ENCODE results near the gene C1GALT1. TPM values are rescaled to one million over a fixed set of nuclear protein-coding genes. Genes with fewer than 3 reads are reported as not detected.

The C1GALT1 gene
- total and polyA plus RNA-seq, 2 experiments from 2014 or later, result 38.7 to 71.8 TPM

DNA sequence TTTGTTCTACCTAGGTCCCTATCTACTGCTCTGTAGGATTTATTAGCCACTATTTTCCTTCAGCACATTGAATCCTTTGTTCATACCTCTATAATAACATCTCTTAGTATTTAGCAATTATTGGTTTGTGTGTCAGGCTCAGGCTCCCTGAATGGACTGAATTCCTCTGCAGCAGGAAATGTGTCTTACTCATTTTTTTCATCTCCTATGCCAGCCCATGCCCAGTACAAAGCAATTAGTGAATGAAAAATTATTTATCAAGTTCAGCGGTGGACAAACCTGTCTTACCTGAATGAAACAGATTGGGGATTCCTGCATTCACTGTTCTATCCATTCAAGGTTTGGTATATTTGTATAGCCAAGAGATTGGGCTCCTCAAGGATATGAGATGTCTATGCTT, 53.7 kb downstream of the C1GALT1 start:
- Histone ChIP-seq H3K79me2 (peaks cover 33% of the 10 kb centered on the region), H3K36me3 (replicated peaks; ENCODE audit: insufficient read depth, low read depth) (no peaks in the 10 kb centered on the region), H3K4me1 (ENCODE audit: insufficient read depth) (no peaks in the 10 kb centered on the region), H3K9me3 (ENCODE audit: low read depth) (peaks cover 6% of the 10 kb centered on the region), H3K4me3 (no peak overlapping the region), H3K9me2 (replicated peaks; ENCODE audit: insufficient read depth) (no peaks in the 10 kb centered on the region), H4K20me1 (ENCODE audit: insufficient read depth, poor library complexity, severe bottlenecking) (no peaks in the 10 kb centered on the region), H3K27ac (no peak overlapping the region), H3K27me3 (no peaks in the 10 kb centered on the region), H2AFZ (no peak overlapping the region), H3K4me2 (no peak overlapping the region)
- WGBS (ENCODE audit: low lambda C conversion rate, missing lambda C conversion rate), result 100% methylated on average over 1 of the region's 1 CpG
- TF ChIP-seq, protein P1, sequence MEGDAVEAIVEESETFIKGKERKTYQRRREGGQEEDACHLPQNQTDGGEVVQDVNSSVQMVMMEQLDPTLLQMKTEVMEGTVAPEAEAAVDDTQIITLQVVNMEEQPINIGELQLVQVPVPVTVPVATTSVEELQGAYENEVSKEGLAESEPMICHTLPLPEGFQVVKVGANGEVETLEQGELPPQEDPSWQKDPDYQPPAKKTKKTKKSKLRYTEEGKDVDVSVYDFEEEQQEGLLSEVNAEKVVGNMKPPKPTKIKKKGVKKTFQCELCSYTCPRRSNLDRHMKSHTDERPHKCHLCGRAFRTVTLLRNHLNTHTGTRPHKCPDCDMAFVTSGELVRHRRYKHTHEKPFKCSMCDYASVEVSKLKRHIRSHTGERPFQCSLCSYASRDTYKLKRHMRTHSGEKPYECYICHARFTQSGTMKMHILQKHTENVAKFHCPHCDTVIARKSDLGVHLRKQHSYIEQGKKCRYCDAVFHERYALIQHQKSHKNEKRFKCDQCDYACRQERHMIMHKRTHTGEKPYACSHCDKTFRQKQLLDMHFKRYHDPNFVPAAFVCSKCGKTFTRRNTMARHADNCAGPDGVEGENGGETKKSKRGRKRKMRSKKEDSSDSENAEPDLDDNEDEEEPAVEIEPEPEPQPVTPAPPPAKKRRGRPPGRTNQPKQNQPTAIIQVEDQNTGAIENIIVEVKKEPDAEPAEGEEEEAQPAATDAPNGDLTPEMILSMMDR (IDR thresholded peaks at IDR 0.05; ENCODE audit: poor library complexity), result no peak
- TF ChIP-seq EZH2phosphoT487 (IDR thresholded peaks at IDR 0.05; ENCODE audit: low read depth, severe bottlenecking, unreplicated experiment), result no peak
- TF ChIP-seq EZH2 (IDR thresholded peaks at IDR 0.05; ENCODE audit: borderline replicate concordance), result no peak
- no peak for DNase-seq (ENCODE audit: low spot score)

DNA sequence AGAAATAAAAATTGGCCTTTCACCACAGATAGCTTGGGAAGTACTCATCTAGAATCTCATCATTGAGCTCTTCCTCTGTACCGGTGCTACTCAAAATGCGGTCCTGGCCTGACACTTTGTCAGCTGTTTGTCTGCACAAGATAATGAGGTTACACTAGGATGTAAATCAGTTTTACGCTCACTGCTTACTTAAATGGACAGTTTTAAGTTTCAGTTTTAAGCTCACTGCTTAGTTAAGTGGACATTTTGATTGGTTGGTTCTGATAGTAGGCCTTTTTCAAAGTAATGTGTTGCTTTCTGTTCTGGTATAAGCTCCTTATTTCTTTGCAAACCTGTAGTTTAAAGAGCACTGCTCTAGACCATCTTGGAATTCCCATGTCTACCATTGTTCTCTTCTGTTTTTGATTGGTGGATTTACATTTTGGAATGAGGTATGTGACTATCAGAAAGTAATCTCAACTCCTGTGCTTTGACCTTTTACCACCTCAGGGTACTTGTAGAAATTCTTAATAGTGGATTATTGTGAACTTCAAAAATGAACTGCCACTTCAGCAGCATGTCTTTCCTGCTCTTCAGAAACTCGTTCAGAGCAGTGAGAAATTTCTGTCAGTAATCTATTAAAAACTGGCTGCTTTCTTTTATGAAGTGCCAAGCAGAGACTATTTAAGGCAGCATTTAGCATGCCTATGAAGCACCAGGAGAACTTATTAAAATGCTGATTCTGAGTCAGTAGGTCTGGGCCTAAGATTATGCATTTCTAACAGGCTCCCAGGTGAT, 55.0 kb downstream of the C1GALT1 start:
- H3K9me2 ChIP-seq (replicated peaks; ENCODE audit: insufficient read depth), result no peaks in the 10 kb centered on the region
- no peaks in the 10 kb centered on the region for H4K20me1 ChIP-seq (ENCODE audit: insufficient read depth, poor library complexity, severe bottlenecking)
- H3K4me1 ChIP-seq (ENCODE audit: insufficient read depth), result no peaks in the 10 kb centered on the region
- H3K27me3 ChIP-seq, result no peaks in the 10 kb centered on the region
- DNase-seq (ENCODE audit: low spot score), result no peak
- H3K36me3 ChIP-seq (replicated peaks; ENCODE audit: insufficient read depth, low read depth), result no peaks in the 10 kb centered on the region
- H3K4me3 ChIP-seq, result no peak overlapping the region
- 72% methylated on average over 4 of the region's 4 CpGs for WGBS (ENCODE audit: low lambda C conversion rate, missing lambda C conversion rate)
- H3K27ac ChIP-seq, result no peak overlapping the region
- H2AFZ ChIP-seq, result no peak overlapping the region
- no peak for TF ChIP-seq EZH2phosphoT487 (IDR thresholded peaks at IDR 0.05; ENCODE audit: low read depth, severe bottlenecking, unreplicated experiment)
- TF ChIP-seq EZH2 (IDR thresholded peaks at IDR 0.05; ENCODE audit: borderline replicate concordance), result no peak
- TF ChIP-seq, protein P1 (IDR thresholded peaks at IDR 0.05; ENCODE audit: poor library complexity), result no peak
- no peaks in the 10 kb centered on the region for H3K9me3 ChIP-seq (ENCODE audit: low read depth)
- H3K79me2 ChIP-seq, result peaks cover 21% of the 10 kb centered on the region
- H3K4me2 ChIP-seq, result no peak overlapping the region

DNA sequence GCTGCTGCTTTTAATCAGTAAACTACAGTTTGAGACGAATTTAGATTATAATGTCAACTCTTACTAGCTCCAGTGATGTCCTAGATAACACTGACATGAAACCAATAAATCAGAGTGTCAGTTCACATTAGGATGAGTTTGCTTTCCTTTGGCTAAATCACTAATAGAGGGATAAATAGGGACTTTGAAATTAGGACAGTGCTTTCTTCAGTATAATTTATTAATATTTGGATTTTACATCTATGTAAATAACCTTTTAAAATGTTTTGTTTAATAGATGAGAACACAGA, 55.6 kb downstream of the C1GALT1 start:
- H2AFZ ChIP-seq, result no peak overlapping the region
- 52% methylated on average over 1 of the region's 1 CpG for WGBS (ENCODE audit: low lambda C conversion rate, missing lambda C conversion rate)
- H3K36me3 ChIP-seq (replicated peaks; ENCODE audit: insufficient read depth, low read depth), result no peaks in the 10 kb centered on the region
- H3K79me2 ChIP-seq, result peaks cover 15% of the 10 kb centered on the region
- H3K27me3 ChIP-seq, result no peaks in the 10 kb centered on the region
- no peak overlapping the region for H3K4me3 ChIP-seq
- H3K9me3 ChIP-seq (ENCODE audit: low read depth), result no peaks in the 10 kb centered on the region
- H3K27ac ChIP-seq, result no peak overlapping the region
- H4K20me1 ChIP-seq (ENCODE audit: insufficient read depth, poor library complexity, severe bottlenecking), result no peaks in the 10 kb centered on the region
- DNase-seq (ENCODE audit: low spot score), result no peak
- no peaks in the 10 kb centered on the region for H3K9me2 ChIP-seq (replicated peaks; ENCODE audit: insufficient read depth)
- H3K4me2 ChIP-seq, result no peak overlapping the region
- TF ChIP-seq, protein P1 (IDR thresholded peaks at IDR 0.05; ENCODE audit: poor library complexity), result no peak
- H3K4me1 ChIP-seq (ENCODE audit: insufficient read depth), result no peaks in the 10 kb centered on the region

Measured in hepatocyte (in vitro differentiated cells).